HG02852 (cell line): ENCODE measurements around the gene TSPAN4.

ENCODE experiments used
- ATAC-seq: cut with Tn5 transposase; IDR thresholded peaks from one replicate; pipeline ENCODE4 v1.9.1; 2021; ENCODE audit warnings: mild to moderate bottlenecking, moderate library complexity; ENCODE audit not compliant: unreplicated experiment

The TSPAN4 gene

GRCh38 chr11:882596-882995 is 39.9 kb downstream of the TSPAN4 start:
- ATAC-seq = no peak

- no peak for ATAC-seq
Measured at GRCh38 chr11:883527-883926, 40.9 kb downstream of the TSPAN4 start.

GRCh38 chr11:884578-885070 is 42.0 kb downstream of the TSPAN4 start:
- ATAC-seq = no peak

GRCh38 chr11:886568-886967 is 43.9 kb downstream of the TSPAN4 start:
- no peak for ATAC-seq

- no peak for ATAC-seq
Measured at GRCh38 chr11:887589-887988, 44.9 kb downstream of the TSPAN4 start.

GRCh38 chr11:888310-889212 is 45.9 kb downstream of the TSPAN4 start:
- no peak for ATAC-seq

GRCh38 chr11:889257-889656 is 46.6 kb downstream of the TSPAN4 start:
- ATAC-seq = no peak

- ATAC-seq = no peak
Measured at GRCh38 chr11:889687-890475, 47.2 kb downstream of the TSPAN4 start.

GRCh38 chr11:890794-891540 is 48.3 kb downstream of the TSPAN4 start:
- no peak for ATAC-seq

- ATAC-seq = no peak
Measured at GRCh38 chr11:893008-893654, 50.5 kb downstream of the TSPAN4 start.

GRCh38 chr11:894575-895201 is 52.0 kb downstream of the TSPAN4 start:
- no peak for ATAC-seq

GRCh38 chr11:895331-896110 is 52.9 kb downstream of the TSPAN4 start:
- ATAC-seq = no peak

GRCh38 chr11:897253-898142 is 54.8 kb downstream of the TSPAN4 start:
- no peak for ATAC-seq

GRCh38 chr11:898143-898511 is 55.5 kb downstream of the TSPAN4 start:
- no peak for ATAC-seq

GRCh38 chr11:898540-899190 is 56.0 kb downstream of the TSPAN4 start:
- no peak for ATAC-seq

- ATAC-seq = no peak
Measured at GRCh38 chr11:899724-900123, 57.1 kb downstream of the TSPAN4 start.

GRCh38 chr11:900545-900944 is 57.9 kb downstream of the TSPAN4 start:
- ATAC-seq = no peak
